ENCODE data around the gene PPA2.

Gene PPA2

DNA sequence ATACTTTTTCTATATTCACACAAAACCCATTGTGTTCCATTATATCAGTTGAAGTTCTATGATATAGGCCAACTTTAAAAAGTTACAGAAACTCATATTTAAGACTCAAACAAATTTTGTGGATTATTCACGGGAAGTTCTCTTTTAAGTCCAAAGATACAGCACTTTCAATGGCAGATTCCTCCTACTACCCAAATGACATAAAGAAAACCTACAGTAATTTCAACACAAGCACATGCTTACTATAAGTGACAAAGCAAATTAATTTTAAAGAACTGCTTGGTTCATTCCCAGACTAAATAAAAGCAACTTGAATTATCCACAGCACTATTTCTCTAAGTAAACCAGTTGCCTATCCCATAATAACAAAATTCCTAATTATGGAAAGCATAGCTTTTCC lies 4.1 kb downstream of the PPA2 start:
- TF ChIP-seq EP300 (IDR thresholded peaks at IDR 0.05; ENCODE audit: borderline replicate concordance) (no peak), NFIC (IDR thresholded peaks at IDR 0.05) (no peak), YY1 (IDR thresholded peaks at IDR 0.05; ENCODE audit: low read depth) (no peak), EGR1 (IDR thresholded peaks at IDR 0.05) (no peak), ZBTB7A (IDR thresholded peaks at IDR 0.05; ENCODE audit: low read depth) (no peak), TAF1 (IDR thresholded peaks at IDR 0.05; ENCODE audit: low read depth) (no peak), CEBPB (IDR thresholded peaks at IDR 0.05) (no peak), RAD21 (IDR thresholded peaks at IDR 0.05; ENCODE audit: low read depth) (no peak), CREB1 (IDR thresholded peaks at IDR 0.05; ENCODE audit: low read depth) (no peak), TEAD4 (IDR thresholded peaks at IDR 0.05) (no peak)
- TF ChIP-seq, protein P1, sequence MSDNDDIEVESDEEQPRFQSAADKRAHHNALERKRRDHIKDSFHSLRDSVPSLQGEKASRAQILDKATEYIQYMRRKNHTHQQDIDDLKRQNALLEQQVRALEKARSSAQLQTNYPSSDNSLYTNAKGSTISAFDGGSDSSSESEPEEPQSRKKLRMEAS (IDR thresholded peaks at IDR 0.05): no peak
- TF ChIP-seq, protein P2, sequence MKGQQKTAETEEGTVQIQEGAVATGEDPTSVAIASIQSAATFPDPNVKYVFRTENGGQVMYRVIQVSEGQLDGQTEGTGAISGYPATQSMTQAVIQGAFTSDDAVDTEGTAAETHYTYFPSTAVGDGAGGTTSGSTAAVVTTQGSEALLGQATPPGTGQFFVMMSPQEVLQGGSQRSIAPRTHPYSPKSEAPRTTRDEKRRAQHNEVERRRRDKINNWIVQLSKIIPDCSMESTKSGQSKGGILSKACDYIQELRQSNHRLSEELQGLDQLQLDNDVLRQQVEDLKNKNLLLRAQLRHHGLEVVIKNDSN (IDR thresholded peaks at IDR 0.05): no peak

DNA sequence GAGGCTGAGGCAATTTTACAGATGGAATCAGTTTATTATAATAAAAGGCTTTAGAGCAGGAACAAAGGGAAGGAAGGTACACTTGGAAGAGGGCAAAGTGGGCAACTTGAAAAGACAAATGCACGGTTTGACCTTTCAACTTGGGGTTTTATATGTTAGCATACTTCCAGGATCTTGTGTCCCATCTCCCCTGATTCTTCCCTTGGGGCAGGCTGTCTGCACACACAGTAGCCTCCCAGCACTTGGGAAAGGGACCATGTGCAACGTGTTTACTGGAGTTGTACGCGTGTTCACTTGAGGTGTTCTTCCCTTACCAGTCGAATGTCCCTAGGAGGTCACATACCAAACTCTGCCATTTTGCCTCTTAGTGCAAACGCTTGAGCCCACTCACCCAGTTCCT lies 7.3 kb downstream of the PPA2 start:
- TF ChIP-seq YY1 (IDR thresholded peaks at IDR 0.05; ENCODE audit: low read depth) (no peak), CREB1 (IDR thresholded peaks at IDR 0.05; ENCODE audit: low read depth) (no peak), TAF1 (IDR thresholded peaks at IDR 0.05; ENCODE audit: low read depth) (no peak), ZBTB7A (IDR thresholded peaks at IDR 0.05; ENCODE audit: low read depth) (no peak), NFIC (IDR thresholded peaks at IDR 0.05) (no peak), RAD21 (IDR thresholded peaks at IDR 0.05; ENCODE audit: low read depth) (no peak), TEAD4 (IDR thresholded peaks at IDR 0.05) (no peak), FOXM1 (IDR thresholded peaks at IDR 0.05; ENCODE audit: borderline replicate concordance, low read depth) (no peak)
- TF ChIP-seq, protein P3, sequence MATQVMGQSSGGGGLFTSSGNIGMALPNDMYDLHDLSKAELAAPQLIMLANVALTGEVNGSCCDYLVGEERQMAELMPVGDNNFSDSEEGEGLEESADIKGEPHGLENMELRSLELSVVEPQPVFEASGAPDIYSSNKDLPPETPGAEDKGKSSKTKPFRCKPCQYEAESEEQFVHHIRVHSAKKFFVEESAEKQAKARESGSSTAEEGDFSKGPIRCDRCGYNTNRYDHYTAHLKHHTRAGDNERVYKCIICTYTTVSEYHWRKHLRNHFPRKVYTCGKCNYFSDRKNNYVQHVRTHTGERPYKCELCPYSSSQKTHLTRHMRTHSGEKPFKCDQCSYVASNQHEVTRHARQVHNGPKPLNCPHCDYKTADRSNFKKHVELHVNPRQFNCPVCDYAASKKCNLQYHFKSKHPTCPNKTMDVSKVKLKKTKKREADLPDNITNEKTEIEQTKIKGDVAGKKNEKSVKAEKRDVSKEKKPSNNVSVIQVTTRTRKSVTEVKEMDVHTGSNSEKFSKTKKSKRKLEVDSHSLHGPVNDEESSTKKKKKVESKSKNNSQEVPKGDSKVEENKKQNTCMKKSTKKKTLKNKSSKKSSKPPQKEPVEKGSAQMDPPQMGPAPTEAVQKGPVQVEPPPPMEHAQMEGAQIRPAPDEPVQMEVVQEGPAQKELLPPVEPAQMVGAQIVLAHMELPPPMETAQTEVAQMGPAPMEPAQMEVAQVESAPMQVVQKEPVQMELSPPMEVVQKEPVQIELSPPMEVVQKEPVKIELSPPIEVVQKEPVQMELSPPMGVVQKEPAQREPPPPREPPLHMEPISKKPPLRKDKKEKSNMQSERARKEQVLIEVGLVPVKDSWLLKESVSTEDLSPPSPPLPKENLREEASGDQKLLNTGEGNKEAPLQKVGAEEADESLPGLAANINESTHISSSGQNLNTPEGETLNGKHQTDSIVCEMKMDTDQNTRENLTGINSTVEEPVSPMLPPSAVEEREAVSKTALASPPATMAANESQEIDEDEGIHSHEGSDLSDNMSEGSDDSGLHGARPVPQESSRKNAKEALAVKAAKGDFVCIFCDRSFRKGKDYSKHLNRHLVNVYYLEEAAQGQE (IDR thresholded peaks at IDR 0.05; ENCODE audit: low read depth): no peak
- TF ChIP-seq, protein P2 (IDR thresholded peaks at IDR 0.05): no peak

DNA sequence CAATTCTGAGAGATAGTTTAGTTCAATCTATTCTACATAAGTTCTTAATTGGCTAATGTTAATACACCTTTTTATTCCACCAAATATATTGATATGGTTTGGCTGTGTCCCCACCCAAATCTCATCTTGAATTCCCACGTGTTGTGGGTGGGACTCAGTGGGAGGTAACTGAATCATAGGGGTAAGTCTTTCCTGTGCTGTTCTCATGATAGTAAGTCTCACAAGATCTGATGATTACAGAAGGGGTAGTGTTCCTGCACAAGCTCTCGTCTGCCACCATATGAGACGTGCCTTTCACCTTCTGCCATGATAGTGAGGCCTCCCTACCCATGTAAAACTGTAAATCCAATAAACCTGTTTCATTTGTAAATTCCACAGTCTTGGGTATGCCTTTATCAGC lies 11.3 kb downstream of the PPA2 start:
- TF ChIP-seq, protein P3 (IDR thresholded peaks at IDR 0.05; ENCODE audit: low read depth): no peak
- TF ChIP-seq FOXM1 (IDR thresholded peaks at IDR 0.05; ENCODE audit: borderline replicate concordance, low read depth) (no peak), CREB1 (IDR thresholded peaks at IDR 0.05; ENCODE audit: low read depth) (no peak), TEAD4 (IDR thresholded peaks at IDR 0.05) (no peak), CEBPB (IDR thresholded peaks at IDR 0.05) (no peak), EP300 (IDR thresholded peaks at IDR 0.05; ENCODE audit: borderline replicate concordance) (no peak), EGR1 (IDR thresholded peaks at IDR 0.05) (no peak), YY1 (IDR thresholded peaks at IDR 0.05; ENCODE audit: low read depth) (no peak), NFIC (IDR thresholded peaks at IDR 0.05) (no peak), RAD21 (IDR thresholded peaks at IDR 0.05; ENCODE audit: low read depth) (no peak), TAF1 (IDR thresholded peaks at IDR 0.05; ENCODE audit: low read depth) (no peak), TCF12 (IDR thresholded peaks at IDR 0.05; ENCODE audit: low read depth) (no peak), ZBTB7A (IDR thresholded peaks at IDR 0.05; ENCODE audit: low read depth) (no peak)
- TF ChIP-seq, protein P2 (IDR thresholded peaks at IDR 0.05): no peak
- TF ChIP-seq, protein P1 (IDR thresholded peaks at IDR 0.05): no peak

DNA sequence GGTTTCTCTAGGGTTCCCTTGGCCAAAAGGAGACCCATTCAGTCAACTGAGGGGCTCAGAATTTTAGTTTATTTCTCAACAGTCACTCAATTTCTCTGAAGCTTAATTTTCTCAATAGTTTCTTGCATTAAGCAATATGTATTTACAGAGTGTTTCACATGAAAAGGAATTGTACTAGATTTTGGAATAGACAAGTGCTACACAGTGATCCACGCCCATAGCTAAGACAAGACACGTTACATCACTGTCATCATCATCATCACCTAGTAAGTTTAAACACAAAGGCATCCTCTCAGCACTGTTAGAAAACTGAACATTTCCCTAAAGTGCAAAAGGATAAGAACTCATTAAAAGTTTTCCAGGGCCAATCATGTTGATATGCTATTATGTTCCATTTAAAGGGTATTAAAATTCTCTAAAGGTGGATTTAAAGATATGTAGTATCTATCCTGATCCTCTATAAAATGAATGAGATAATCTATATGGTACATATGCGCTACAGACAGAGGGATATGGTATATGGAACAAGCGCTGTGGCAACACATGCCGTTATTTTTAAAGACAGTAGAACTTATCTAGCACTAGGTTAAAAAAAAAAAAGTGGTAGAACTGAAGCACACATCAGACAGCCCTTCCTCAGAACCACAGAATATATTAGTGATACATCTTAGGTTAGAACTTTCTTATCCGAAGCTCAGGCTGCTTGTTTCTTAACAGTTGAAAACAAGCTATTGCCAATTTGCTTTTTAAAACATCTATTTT lies 12.1 kb downstream of the PPA2 start:
- TF ChIP-seq CREB1 (IDR thresholded peaks at IDR 0.05; ENCODE audit: low read depth) (no peak), FOXM1 (IDR thresholded peaks at IDR 0.05; ENCODE audit: borderline replicate concordance, low read depth) (no peak), TCF12 (IDR thresholded peaks at IDR 0.05; ENCODE audit: low read depth) (no peak), EGR1 (IDR thresholded peaks at IDR 0.05) (no peak), CEBPB (IDR thresholded peaks at IDR 0.05) (no peak), TEAD4 (IDR thresholded peaks at IDR 0.05) (no peak), EP300 (IDR thresholded peaks at IDR 0.05; ENCODE audit: borderline replicate concordance) (no peak), NFIC (IDR thresholded peaks at IDR 0.05) (no peak), ZBTB7A (IDR thresholded peaks at IDR 0.05; ENCODE audit: low read depth) (no peak)
- TF ChIP-seq, protein P3 (IDR thresholded peaks at IDR 0.05; ENCODE audit: low read depth): no peak
- TF ChIP-seq, protein P1 (IDR thresholded peaks at IDR 0.05): no peak

Measured in Ishikawa (cell line).